Common myeloid progenitor, CD34-positive (primary cell): Measurements from ENCODE around the gene MYO10.

ENCODE experiments used
- CTCF ChIA-PET: fragments of 350-600 bp; sonication (Branson Sonifier 250); formaldehyde crosslinking; loops from one replicate; lab custom pipeline; 2021; ENCODE audit warnings: antibody characterized with exemption; lab: Charles Lee
- POLR2A ChIA-PET: fragments of 350-600 bp; sonication (Branson Sonifier 250); formaldehyde crosslinking; loops from one replicate; lab custom pipeline; 2021; ENCODE audit warnings: antibody characterized with exemption; lab: Charles Lee
- DNase-seq, 3 donors: peaks; one replicate each; pipeline versions ENCODE4 v3.0.0 to v3.0.0-alpha.2; 2013
- H3K27ac ChIP-seq, 2 experiments: 1 replicate in 1 of 2; 2 replicates in 1 of 2; pipeline ENCODE4 v1.7.0; 2013; ENCODE audit warnings: inconsistent platforms in 2 of 2, low read length in 2 of 2, mild to moderate bottlenecking in 2 of 2, low read depth in 1 of 2, moderate library complexity in 1 of 2; ENCODE audit not compliant: severe bottlenecking in 2 of 2, insufficient read depth in 1 of 2, poor library complexity in 1 of 2
- H3K27me3 ChIP-seq, 5 experiments: replicated peaks in 2 of 5; 1 replicate in 3 of 5; 2 replicates in 2 of 5; pipeline versions ENCODE4 v1.6.1 to v1.7.0; 2013; ENCODE audit warnings: low read length in 4 of 5, mild to moderate bottlenecking in 2 of 5, moderate library complexity in 2 of 5, inconsistent platforms in 1 of 5; ENCODE audit not compliant: insufficient read depth in 5 of 5, control insufficient read depth in 4 of 5
- H3K36me3 ChIP-seq, 4 experiments: 1 replicate in 2 of 4; 2 replicates in 2 of 4; pipeline versions ENCODE4 v1.6.1 to v1.7.0; 2013; ENCODE audit warnings: low read length in 3 of 4, control low read depth in 1 of 4, mild to moderate bottlenecking in 1 of 4; ENCODE audit not compliant: control insufficient read depth in 4 of 4, insufficient read depth in 4 of 4
- H3K4me1 ChIP-seq, 4 experiments: 1 replicate in 3 of 4; 2 replicates in 1 of 4; pipeline versions ENCODE4 v1.6.1 to v1.7.1; 2013; ENCODE audit warnings: low read length in 3 of 4, mild to moderate bottlenecking in 3 of 4, control low read depth in 1 of 4, inconsistent platforms in 1 of 4, moderate library complexity in 1 of 4; ENCODE audit not compliant: control insufficient read depth in 4 of 4, insufficient read depth in 4 of 4; ENCODE audit errors: control extremely low read depth in 1 of 4
- H3K4me3 ChIP-seq, 7 experiments: 1 replicate in 4 of 7; 2 replicates in 3 of 7; pipeline versions ENCODE4 v1.5.1 to v1.7.0; 2013; ENCODE audit warnings: mild to moderate bottlenecking in 7 of 7, low read length in 6 of 7, moderate library complexity in 6 of 7, inconsistent platforms in 2 of 7, low read depth in 2 of 7, control low read depth in 1 of 7; ENCODE audit not compliant: insufficient read depth in 4 of 7, control insufficient read depth in 1 of 7; ENCODE audit errors: extremely low read depth in 1 of 7
- H3K9me3 ChIP-seq, 5 experiments: 1 replicate in 4 of 5; 2 replicates in 1 of 5; pipeline versions ENCODE4 v1.6.1 to v1.7.1; 2013; ENCODE audit warnings: low read length in 4 of 5, mild to moderate bottlenecking in 2 of 5, inconsistent platforms in 1 of 5, low read depth in 1 of 5, moderate library complexity in 1 of 5; ENCODE audit not compliant: control insufficient read depth in 4 of 5, insufficient read depth in 2 of 5; ENCODE audit errors: control extremely low read depth in 1 of 5
- WGBS: methylation state at CpG from one replicate; pipeline ENCODE4 v1.1.5; 2013; ENCODE audit not compliant: insufficient coverage; 5-methylcytosine and 5-hydroxymethylcytosine counted together

Gene MYO10

GRCh38 chr5:16737620-16738364 lies 198.3 kb downstream of the MYO10 start:
- ChIA-PET POLR2A (no interaction called here), CTCF (no interaction called here)
- no peaks in the 10 kb centered on the region for H3K36me3 ChIP-seq
- peaks cover 0 to 3% (median 0%) of the 10 kb centered on the region in 5 experiments for H3K27me3 ChIP-seq
- no peak overlapping the region for H3K27ac ChIP-seq
- no peak for DNase-seq
- 84% methylated on average over 10 of the region's 11 CpGs for WGBS
- H3K9me3 ChIP-seq: no peaks in the 10 kb centered on the region
- H3K4me1 ChIP-seq: peaks cover 0 to 16% (median 1%) of the 10 kb centered on the region in 4 experiments
- no peak overlapping the region for H3K4me3 ChIP-seq

GRCh38 chr5:16737209-16737608 lies 198.9 kb downstream of the MYO10 start:
- H3K4me1 ChIP-seq: peaks cover 0 to 16% (median 1%) of the 10 kb centered on the region in 4 experiments
- H3K4me3 ChIP-seq: no peak overlapping the region
- no peaks in the 10 kb centered on the region for H3K36me3 ChIP-seq
- H3K9me3 ChIP-seq: no peaks in the 10 kb centered on the region
- H3K27ac ChIP-seq: no peak overlapping the region
- POLR2A ChIA-PET: no interaction called here
- peaks cover 0 to 3% (median 0%) of the 10 kb centered on the region in 5 experiments for H3K27me3 ChIP-seq
- no CpG with 5 or more reads among the region's 3 CpGs for WGBS
- DNase-seq: no peak
- CTCF ChIA-PET: no interaction called here

- Histone ChIP-seq H3K27ac (no peak overlapping the region), H3K27me3 (peaks cover 0 to 3% (median 0%) of the 10 kb centered on the region in 5 experiments), H3K4me1 (peaks cover 0 to 16% (median 1%) of the 10 kb centered on the region in 4 experiments), H3K9me3 (no peaks in the 10 kb centered on the region), H3K4me3 (no peak overlapping the region), H3K36me3 (no peaks in the 10 kb centered on the region)
- 61% methylated on average over 6 of the region's 14 CpGs for WGBS
- ChIA-PET CTCF (interaction anchor here (0.7 kb wide), 1 partner anchor 10 kb away, joined by 3 read pairs; no protein-coding TSS in a partner anchor), POLR2A (no interaction called here)
- DNase-seq: peak in 2 of 3 donors; percentile 7 to 26
Measured at GRCh38 chr5:16736158-16736995, 199.7 kb downstream of the MYO10 start.

GRCh38 chr5:16735101-16736060 lies 200.7 kb downstream of the MYO10 start:
- ChIA-PET POLR2A (no interaction called here), CTCF (interaction anchor here (0.9 kb wide), 1 partner anchor 9 kb away, joined by 3 read pairs; no protein-coding TSS in a partner anchor)
- Histone ChIP-seq H3K4me1 (peaks cover 0 to 14% (median 1%) of the 10 kb centered on the region in 4 experiments), H3K27me3 (peaks cover 0 to 3% (median 0%) of the 10 kb centered on the region in 5 experiments), H3K9me3 (no peaks in the 10 kb centered on the region), H3K27ac (no peak overlapping the region), H3K36me3 (no peaks in the 10 kb centered on the region), H3K4me3 (no peak overlapping the region)
- no peak for DNase-seq
- 98% methylated on average over 9 of the region's 15 CpGs for WGBS

- peaks cover 0 to 12% (median 4%) of the 10 kb centered on the region in 4 experiments for H3K4me1 ChIP-seq
- CTCF ChIA-PET: no interaction called here
- POLR2A ChIA-PET: no interaction called here
- no peak for DNase-seq
- H3K36me3 ChIP-seq: no peaks in the 10 kb centered on the region
- no peak overlapping the region for H3K27ac ChIP-seq
- no peak overlapping the region for H3K4me3 ChIP-seq
- no peaks in the 10 kb centered on the region for H3K27me3 ChIP-seq
- H3K9me3 ChIP-seq: no peaks in the 10 kb centered on the region
- WGBS: 98% methylated on average over 11 of the region's 12 CpGs
Measured at GRCh38 chr5:16733331-16734006, 202.6 kb downstream of the MYO10 start.

GRCh38 chr5:16732356-16732755 lies 203.7 kb downstream of the MYO10 start:
- CTCF ChIA-PET: no interaction called here
- H3K27me3 ChIP-seq: no peaks in the 10 kb centered on the region
- H3K4me1 ChIP-seq: peaks cover 0 to 21% (median 14%) of the 10 kb centered on the region in 4 experiments
- no peak for DNase-seq
- H3K9me3 ChIP-seq: no peaks in the 10 kb centered on the region
- WGBS: 94% methylated on average over 3 of the region's 5 CpGs
- no peak overlapping the region for H3K27ac ChIP-seq
- H3K36me3 ChIP-seq: no peaks in the 10 kb centered on the region
- POLR2A ChIA-PET: no interaction called here
- H3K4me3 ChIP-seq: no peak overlapping the region
